ENCODE data around the gene KHDC1.

GRCh38 chr6:73234733-73235132, 28.3 kb downstream of the KHDC1 start:
- TF ChIP-seq CTCF (optimal IDR thresholded peaks at IDR 0.05 in 1 of 3, IDR thresholded peaks at IDR 0.05 in 1 of 3, conservative IDR thresholded peaks at IDR 0.05 in 1 of 3; ENCODE audit: extremely low read depth in 1 of 3, insufficient read depth in 2 of 3, low read length in 3 of 3) (no peak), EZH2 (IDR thresholded peaks at IDR 0.05; ENCODE audit: low read length) (no peak)

Measured in keratinocyte (primary cell).